Mucosa of stomach (tissue), 1 donor: ENCODE data around the gene UBB.

ENCODE experiments used
- H3K27me3 ChIP-seq: one replicate; pipeline ENCODE4 v1.7.0; 2013; ENCODE audit warnings: mild to moderate bottlenecking, low read length; ENCODE audit not compliant: control insufficient read depth, insufficient read depth
- H3K36me3 ChIP-seq: one replicate; pipeline ENCODE4 v1.7.0; 2013; ENCODE audit warnings: low read length; ENCODE audit not compliant: control insufficient read depth, insufficient read depth
- H3K4me1 ChIP-seq: one replicate; pipeline ENCODE4 v1.7.0; 2013; ENCODE audit warnings: mild to moderate bottlenecking, low read length; ENCODE audit not compliant: control insufficient read depth, insufficient read depth
- H3K4me3 ChIP-seq: one replicate; pipeline ENCODE4 v1.7.0; 2013; ENCODE audit warnings: low read length
- H3K9ac ChIP-seq: one replicate; pipeline ENCODE4 v1.7.0; 2013; ENCODE audit warnings: mild to moderate bottlenecking, low read length, moderate library complexity
- H3K9me3 ChIP-seq: one replicate; pipeline ENCODE4 v1.7.0; 2013; ENCODE audit warnings: mild to moderate bottlenecking, low read length, moderate library complexity; ENCODE audit not compliant: control insufficient read depth
- donor health status: Pancreatic carcinoma.

Gene UBB

DNA sequence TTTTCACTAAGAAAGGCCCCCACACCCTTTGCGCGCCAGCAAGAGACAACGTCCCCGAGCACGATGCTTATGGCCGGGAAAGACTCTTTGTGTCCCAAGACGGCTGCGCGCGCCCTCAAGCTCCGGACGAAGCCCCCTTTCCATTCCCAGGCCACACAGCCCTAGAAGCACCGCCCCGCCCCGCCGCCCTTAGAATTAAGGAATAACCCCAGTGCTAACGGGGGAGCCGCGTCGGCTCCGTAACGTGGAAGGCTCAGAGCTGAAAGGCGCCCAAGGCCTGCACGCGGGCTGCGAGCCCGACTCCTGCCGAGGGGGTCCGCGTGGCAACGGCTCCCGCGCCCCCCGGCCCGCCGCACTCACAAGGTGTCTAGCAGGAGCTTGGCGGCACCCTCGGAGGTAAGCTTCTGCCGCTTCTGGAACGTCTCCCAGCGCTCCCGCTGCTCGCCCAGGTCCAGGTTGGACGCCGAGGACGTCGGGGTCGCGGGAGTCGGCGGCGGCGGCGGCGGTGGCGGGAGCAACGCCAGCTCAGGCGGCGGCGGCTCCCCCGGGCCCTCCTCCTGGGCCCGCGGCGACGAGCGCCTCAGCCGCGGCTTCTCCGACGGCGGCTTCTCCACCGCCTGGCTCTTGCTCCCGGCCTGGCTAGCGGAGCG is 28.1 kb upstream of the UBB start:
- Histone ChIP-seq H3K36me3 (peaks cover 5% of the 10 kb centered on the region), H3K27me3 (no peaks in the 10 kb centered on the region), H3K9ac (peak overlapping the region; percentile 91), H3K9me3 (no peaks in the 10 kb centered on the region), H3K4me1 (peaks cover 5% of the 10 kb centered on the region), H3K4me3 (peak overlapping the region; percentile 80)

- Histone ChIP-seq H3K9me3 (no peaks in the 10 kb centered on the region), H3K36me3 (peaks cover 1% of the 10 kb centered on the region), H3K27me3 (no peaks in the 10 kb centered on the region), H3K4me1 (peaks cover 5% of the 10 kb centered on the region), H3K9ac (peak within 1 kb of the TSS; percentile 91), H3K4me3 (peak within 1 kb of the TSS; percentile 80)
Measured at GRCh38 chr17:16353317-16354174, 27.3 kb upstream of the UBB start, which contains the start of gene CENPV. Gene CENPV (minus strand): TSS chr17:16353469. CDS start chr17:16353436, 33 bp downstream.

DNA sequence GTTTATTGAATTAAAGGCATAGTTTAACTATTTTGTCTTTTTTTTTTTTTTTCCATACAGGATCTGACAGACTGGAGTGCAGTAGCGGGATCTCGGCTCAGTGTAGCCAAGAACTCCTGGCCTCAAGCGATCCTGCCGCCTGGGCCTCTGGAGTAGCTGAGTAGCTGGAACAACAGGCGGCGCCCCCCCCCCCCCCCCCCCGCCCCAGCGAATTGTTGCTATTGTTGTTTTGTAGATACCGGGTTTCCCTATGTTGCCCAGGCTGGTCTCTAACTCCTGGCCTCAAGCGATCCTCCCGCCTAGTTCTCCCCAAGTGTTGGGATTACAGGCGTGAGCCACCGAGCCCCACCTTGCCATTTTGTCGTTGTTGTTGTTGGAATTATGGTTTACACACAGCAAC is 26.3 kb upstream of the UBB start:
- Histone ChIP-seq H3K9ac (no peak overlapping the region), H3K36me3 (no peaks in the 10 kb centered on the region), H3K27me3 (no peaks in the 10 kb centered on the region), H3K4me3 (no peak overlapping the region), H3K4me1 (peaks cover 5% of the 10 kb centered on the region), H3K9me3 (no peaks in the 10 kb centered on the region)

- Histone ChIP-seq H3K4me1 (no peaks in the 10 kb centered on the region), H3K4me3 (no peak overlapping the region), H3K36me3 (no peaks in the 10 kb centered on the region), H3K9me3 (no peaks in the 10 kb centered on the region), H3K27me3 (no peaks in the 10 kb centered on the region), H3K9ac (no peak overlapping the region)
Measured at GRCh38 chr17:16358394-16358793, 22.5 kb upstream of the UBB start.

GRCh38 chr17:16361874-16362273 is 19.0 kb upstream of the UBB start:
- Histone ChIP-seq H3K27me3 (no peaks in the 10 kb centered on the region), H3K36me3 (no peaks in the 10 kb centered on the region), H3K9me3 (no peaks in the 10 kb centered on the region), H3K4me1 (peaks cover 11% of the 10 kb centered on the region), H3K9ac (no peak overlapping the region), H3K4me3 (no peak overlapping the region)

- Histone ChIP-seq H3K4me3 (no peak overlapping the region), H3K27me3 (no peaks in the 10 kb centered on the region), H3K9ac (peak overlapping the region; percentile 11), H3K9me3 (no peaks in the 10 kb centered on the region), H3K4me1 (peaks cover 11% of the 10 kb centered on the region), H3K36me3 (no peaks in the 10 kb centered on the region)
Measured at GRCh38 chr17:16363749-16364536, 16.9 kb upstream of the UBB start.

DNA sequence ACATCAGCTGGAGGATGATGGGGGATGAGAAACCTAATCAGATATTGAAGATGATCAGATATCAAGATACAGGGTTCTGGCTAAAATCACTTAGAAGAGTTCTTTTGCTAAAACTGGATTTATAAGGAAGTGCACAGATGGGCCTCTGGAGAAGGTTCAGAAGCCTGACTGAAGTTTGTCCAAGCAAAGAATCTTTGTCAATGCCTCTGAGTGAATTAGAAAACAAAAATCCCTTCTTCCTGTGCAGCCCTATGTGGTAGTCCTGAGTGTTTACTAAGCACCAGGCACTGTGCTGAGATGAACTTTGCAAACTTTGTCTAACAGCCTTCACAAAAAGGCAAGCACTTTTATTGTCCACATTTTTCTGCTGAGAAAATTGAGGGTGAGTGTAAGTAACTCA is 16.3 kb upstream of the UBB start:
- H3K9me3 ChIP-seq, result no peaks in the 10 kb centered on the region
- H3K36me3 ChIP-seq, result no peaks in the 10 kb centered on the region
- no peaks in the 10 kb centered on the region for H3K27me3 ChIP-seq
- peaks cover 11% of the 10 kb centered on the region for H3K4me1 ChIP-seq
- H3K9ac ChIP-seq, result peak overlapping the region; percentile 11
- H3K4me3 ChIP-seq, result no peak overlapping the region

- no peaks in the 10 kb centered on the region for H3K36me3 ChIP-seq
- no peaks in the 10 kb centered on the region for H3K9me3 ChIP-seq
- H3K9ac ChIP-seq, result no peak overlapping the region
- no peak overlapping the region for H3K4me3 ChIP-seq
- H3K27me3 ChIP-seq, result no peaks in the 10 kb centered on the region
- H3K4me1 ChIP-seq, result no peaks in the 10 kb centered on the region
Measured at GRCh38 chr17:16371742-16372141, 9.1 kb upstream of the UBB start.

GRCh38 chr17:16374146-16374938 is 6.5 kb upstream of the UBB start:
- Histone ChIP-seq H3K4me1 (peaks cover 10% of the 10 kb centered on the region), H3K36me3 (no peaks in the 10 kb centered on the region), H3K4me3 (no peak overlapping the region), H3K9ac (no peak overlapping the region), H3K27me3 (no peaks in the 10 kb centered on the region), H3K9me3 (no peaks in the 10 kb centered on the region)

GRCh38 chr17:16377941-16378341 is 3.0 kb upstream of the UBB start:
- Histone ChIP-seq H3K4me3 (no peak overlapping the region), H3K36me3 (no peaks in the 10 kb centered on the region), H3K9me3 (no peaks in the 10 kb centered on the region), H3K9ac (no peak overlapping the region), H3K4me1 (peaks cover 22% of the 10 kb centered on the region), H3K27me3 (no peaks in the 10 kb centered on the region)

GRCh38 chr17:16378636-16379282 is 2.1 kb upstream of the UBB start:
- H3K4me1 ChIP-seq, result peaks cover 28% of the 10 kb centered on the region
- H3K4me3 ChIP-seq, result no peak overlapping the region
- H3K9ac ChIP-seq, result peak overlapping the region; percentile 14
- no peaks in the 10 kb centered on the region for H3K36me3 ChIP-seq
- no peaks in the 10 kb centered on the region for H3K9me3 ChIP-seq
- H3K27me3 ChIP-seq, result no peaks in the 10 kb centered on the region
